Activated CD4-positive, alpha-beta T cell treated with anti-CD3 and anti-CD28 coated beads for 36 hours (primary cell): ENCODE measurements around the gene ZNRF3. TPM values are rescaled to one million over a fixed set of nuclear protein-coding genes. Genes with fewer than 3 reads are reported as not detected.
"Not testable (repeated sequence)": the region's sequence is repeated elsewhere in the genome, so short reads cannot be mapped to it uniquely, and the experiment has no call there.

Experiments used
- ATAC-seq: fragments of 200-7000 bp; cut with Tn5 transposase; one replicate; pipeline ENCODE4 v1.10.0; 2021; ENCODE audit warnings: mild to moderate bottlenecking, moderate library complexity
- CTCF ChIA-PET: fragments of 350-600 bp; sonication (Branson Sonifier 250); formaldehyde crosslinking; loops from one replicate; lab custom pipeline; 2021; ENCODE audit warnings: antibody characterized with exemption; lab: Charles Lee
- POLR2A ChIA-PET: fragments of 350-600 bp; sonication (Branson Sonifier 250); formaldehyde crosslinking; loops from one replicate; lab custom pipeline; 2021; ENCODE audit warnings: antibody characterized with exemption, inconsistent platforms; lab: Charles Lee
- DNase-seq: peaks from one replicate; pipeline ENCODE4 v3.0.0-alpha.2; 2020
- H3K27ac Mint-ChIP-seq: one replicate; pipeline ENCODE4 v1.8.0; 2021; ENCODE audit warnings: mixed read lengths
- H3K27me3 Mint-ChIP-seq: one replicate; pipeline ENCODE4 v1.8.0; 2021; ENCODE audit warnings: mixed read lengths
- H3K36me3 Mint-ChIP-seq: one replicate; pipeline ENCODE4 v1.8.0; 2021; ENCODE audit warnings: low read depth, mixed read lengths
- H3K4me1 Mint-ChIP-seq: one replicate; pipeline ENCODE4 v1.8.0; 2021; ENCODE audit warnings: mixed read lengths
- H3K4me3 Mint-ChIP-seq: one replicate; pipeline ENCODE4 v1.8.0; 2021; ENCODE audit warnings: mild to moderate bottlenecking, moderate library complexity, mixed read lengths
- H3K9me3 Mint-ChIP-seq: one replicate; pipeline ENCODE4 v1.8.0; 2021; ENCODE audit warnings: low read depth, mixed read lengths
- intact Hi-C, 2 experiments: fragments of 100-400 bp; cut with DNase I in 1 of 2; cut with micrococcal nuclease in 1 of 2; formaldehyde crosslinking; loops; one replicate each; pipeline versions ENCODE4 v1.14.2 to v1.15.1; 2022 to 2024; cut with DNase I, micrococcal nuclease
- total RNA-seq, 2 experiments: library from RNA; stranded (reverse); gene quantifications; one replicate each; pipeline ENCODE4 v1.2.3, GENCODE V29; 2021

ZNRF3 gene
- total RNA-seq, 2 experiments from 2014 or later, result 2.3 TPM

- POLR2A ChIA-PET, result no interaction called here
- H3K4me3 Mint-ChIP-seq, result no peak overlapping the region
- H3K27ac Mint-ChIP-seq, result no peak overlapping the region
- intact Hi-C loops, result no loop called here
- peaks cover 48% of the 10 kb centered on the region for H3K27me3 Mint-ChIP-seq
- ATAC-seq, result no peak
- no peaks in the 10 kb centered on the region for H3K36me3 Mint-ChIP-seq
- no peak for DNase-seq
- no peaks in the 10 kb centered on the region for H3K4me1 Mint-ChIP-seq
- CTCF ChIA-PET, result no interaction called here
- H3K9me3 Mint-ChIP-seq, result no peaks in the 10 kb centered on the region
These were observed 57.1 kb downstream of the ZNRF3 start for GRCh38 chr22:28940441-28940840.

- Mint-ChIP-seq H3K36me3 (peaks cover 10% of the 10 kb centered on the region), H3K27me3 (peaks cover 54% of the 10 kb centered on the region), H3K4me1 (no peaks in the 10 kb centered on the region), H3K9me3 (peaks cover 13% of the 10 kb centered on the region), H3K4me3 (no peak overlapping the region), H3K27ac (no peak overlapping the region)
- POLR2A ChIA-PET, result no interaction called here
- CTCF ChIA-PET, result interaction anchor here (1.2 to 1.6 kb wide), 2 partner anchors 19 to 87 kb away, joined by 3 to 5 read pairs; no protein-coding TSS in a partner anchor
- intact Hi-C loops, result no loop called here
- ATAC-seq (no peak), DNase-seq (no peak)
These were observed 59.0 kb downstream of the ZNRF3 start for GRCh38 chr22:28942333-28942732.

GRCh38 chr22:28942801-28943500 lies 59.6 kb downstream of the ZNRF3 start:
- CTCF ChIA-PET, result interaction anchor here (0.6 to 1.2 kb wide), 2 partner anchors 20 to 87 kb away, joined by 4 to 5 read pairs; no protein-coding TSS in a partner anchor

GRCh38 chr22:28943501-28943879 lies 60.1 kb downstream of the ZNRF3 start:
- Mint-ChIP-seq H3K9me3 (peaks cover 17% of the 10 kb centered on the region), H3K27ac (no peak overlapping the region), H3K27me3 (peaks cover 55% of the 10 kb centered on the region), H3K36me3 (peaks cover 12% of the 10 kb centered on the region), H3K4me3 (no peak overlapping the region), H3K4me1 (no peaks in the 10 kb centered on the region)
- DNase-seq (no peak), ATAC-seq (no peak)
- ChIA-PET POLR2A (interaction anchor here (0.5 kb wide), 1 partner anchor 143 kb away, joined by 3 read pairs; no protein-coding TSS in a partner anchor), CTCF (interaction anchor here (0.6 kb wide), 2 partner anchors 20 to 35 kb away, joined by 3 to 4 read pairs; no protein-coding TSS in a partner anchor)
- intact Hi-C loops, result no loop called here

More at GRCh38 chr22:28942801-28943500, 59.6 kb downstream of the ZNRF3 start:
- DNase-seq (no peak), ATAC-seq (no peak)
- Mint-ChIP-seq H3K4me1 (no peaks in the 10 kb centered on the region), H3K9me3 (peaks cover 16% of the 10 kb centered on the region), H3K27me3 (peaks cover 56% of the 10 kb centered on the region), H3K27ac (no peak overlapping the region), H3K4me3 (no peak overlapping the region), H3K36me3 (peaks cover 12% of the 10 kb centered on the region)
- intact Hi-C loops, result no loop called here
- POLR2A ChIA-PET, result interaction anchor here (0.5 kb wide), 1 partner anchor 142 kb away, joined by 3 read pairs; no protein-coding TSS in a partner anchor

- Mint-ChIP-seq H3K27me3 (peaks cover 61% of the 10 kb centered on the region), H3K27ac (no peak overlapping the region), H3K36me3 (peaks cover 12% of the 10 kb centered on the region), H3K4me3 (no peak overlapping the region), H3K9me3 (peaks cover 17% of the 10 kb centered on the region), H3K4me1 (no peaks in the 10 kb centered on the region)
- POLR2A ChIA-PET, result no interaction called here
- intact Hi-C loops, result no loop called here
- DNase-seq (no peak), ATAC-seq (no peak)
- CTCF ChIA-PET, result no interaction called here
These were observed 63.8 kb downstream of the ZNRF3 start for GRCh38 chr22:28947125-28947524.

- POLR2A ChIA-PET, result no interaction called here
- no peaks in the 10 kb centered on the region for H3K4me1 Mint-ChIP-seq
- H3K27me3 Mint-ChIP-seq, result peaks cover 64% of the 10 kb centered on the region
- CTCF ChIA-PET, result interaction anchor here (0.6 to 0.7 kb wide), 4 partner anchors 52 to 872 kb away, joined by 3 to 4 read pairs (median 3); no protein-coding TSS in a partner anchor
- no peak overlapping the region for H3K4me3 Mint-ChIP-seq
- ATAC-seq (no peak), DNase-seq (no peak)
- intact Hi-C loops, result no loop called here
- peaks cover 12% of the 10 kb centered on the region for H3K36me3 Mint-ChIP-seq
- H3K9me3 Mint-ChIP-seq, result peaks cover 17% of the 10 kb centered on the region
- no peak overlapping the region for H3K27ac Mint-ChIP-seq
These were observed 65.1 kb downstream of the ZNRF3 start for GRCh38 chr22:28948424-28948823.

GRCh38 chr22:28948860-28949551 lies 65.6 kb downstream of the ZNRF3 start:
- H3K27ac Mint-ChIP-seq, intact Hi-C loops, H3K4me1 Mint-ChIP-seq, ATAC-seq, H3K4me3 Mint-ChIP-seq, DNase-seq, POLR2A ChIA-PET: not testable (repeated sequence)
- H3K36me3 Mint-ChIP-seq, result peaks cover 12% of the 10 kb centered on the region
- peaks cover 17% of the 10 kb centered on the region for H3K9me3 Mint-ChIP-seq
- CTCF ChIA-PET, result interaction anchor here (0.6 to 1.3 kb wide), 2 partner anchors 28 to 472 kb away, joined by 3 read pairs; no protein-coding TSS in a partner anchor
- peaks cover 66% of the 10 kb centered on the region for H3K27me3 Mint-ChIP-seq

- DNase-seq, result no peak
- H3K36me3 Mint-ChIP-seq, result peaks cover 12% of the 10 kb centered on the region
- intact Hi-C loops, result no loop called here
- CTCF ChIA-PET, result interaction anchor here (1.3 kb wide), 1 partner anchor 27 kb away, joined by 3 read pairs; no protein-coding TSS in a partner anchor
- no peak overlapping the region for H3K27ac Mint-ChIP-seq
- no peak overlapping the region for H3K4me3 Mint-ChIP-seq
- ATAC-seq, result no peak
- peaks cover 70% of the 10 kb centered on the region for H3K27me3 Mint-ChIP-seq
- POLR2A ChIA-PET, result no interaction called here
- peaks cover 17% of the 10 kb centered on the region for H3K9me3 Mint-ChIP-seq
- no peaks in the 10 kb centered on the region for H3K4me1 Mint-ChIP-seq
These were observed 66.4 kb downstream of the ZNRF3 start for GRCh38 chr22:28949788-28950187.

GRCh38 chr22:28950617-28951411 lies 67.4 kb downstream of the ZNRF3 start:
- H3K4me3 Mint-ChIP-seq, result no peak overlapping the region
- H3K36me3 Mint-ChIP-seq, result peaks cover 12% of the 10 kb centered on the region
- ChIA-PET CTCF (no interaction called here), POLR2A (no interaction called here)
- H3K4me1 Mint-ChIP-seq, result peaks cover 7% of the 10 kb centered on the region
- H3K9me3 Mint-ChIP-seq, result peaks cover 17% of the 10 kb centered on the region
- H3K27me3 Mint-ChIP-seq, result peaks cover 70% of the 10 kb centered on the region
- intact Hi-C loops, result no loop called here
- no peak for ATAC-seq
- DNase-seq, result no peak
- H3K27ac Mint-ChIP-seq, result no peak overlapping the region

GRCh38 chr22:28951530-28951929 lies 68.2 kb downstream of the ZNRF3 start:
- Mint-ChIP-seq H3K27me3 (peaks cover 71% of the 10 kb centered on the region), H3K9me3 (peaks cover 11% of the 10 kb centered on the region), H3K27ac (no peak overlapping the region), H3K36me3 (peaks cover 6% of the 10 kb centered on the region), H3K4me3 (no peak overlapping the region), H3K4me1 (peaks cover 14% of the 10 kb centered on the region)
- DNase-seq, result no peak
- CTCF ChIA-PET, result interaction anchor here (1.1 kb wide), 1 partner anchor 96 kb away, joined by 4 read pairs; no protein-coding TSS in a partner anchor
- ATAC-seq, result no peak
- POLR2A ChIA-PET, result interaction anchor here (0.6 kb wide), 1 partner anchor 9 kb away, joined by 11 read pairs; no protein-coding TSS in a partner anchor
- intact Hi-C loops, result no loop called here
